Memory B cell (primary cell): ENCODE data around the gene RBM18.
A peak's percentile ranks its signal among the peaks of the same experiment; 100 is the strongest.

Source experiments
- ATAC-seq: fragments of 150-1000 bp; cut with Tn5 transposase; 2 replicates; pipeline ENCODE4 v1.10.0; 2021; ENCODE audit warnings: low read depth, mild to moderate bottlenecking, moderate library complexity
- DNase-seq, 2 donors: peaks; one replicate each; pipeline ENCODE4 v3.0.0; 2022; ENCODE audit warnings: low spot score in 2 of 2
- H3K27ac Mint-ChIP-seq: one replicate; pipeline ENCODE4 v1.8.0; 2022; ENCODE audit warnings: mild to moderate bottlenecking, moderate library complexity, mixed read lengths
- H3K27me3 Mint-ChIP-seq: one replicate; pipeline ENCODE4 v1.8.0; 2022; ENCODE audit warnings: mixed read lengths
- H3K36me3 Mint-ChIP-seq: one replicate; pipeline ENCODE4 v1.8.0; 2022; ENCODE audit warnings: mild to moderate bottlenecking, mixed read lengths
- H3K4me1 Mint-ChIP-seq: one replicate; pipeline ENCODE4 v1.8.0; 2022; ENCODE audit warnings: mixed read lengths
- H3K4me3 Mint-ChIP-seq: one replicate; pipeline ENCODE4 v1.8.0; 2022; ENCODE audit warnings: mild to moderate bottlenecking, moderate library complexity, mixed read lengths
- H3K9me3 Mint-ChIP-seq: one replicate; pipeline ENCODE4 v1.8.0; 2022; ENCODE audit warnings: mixed read lengths

The RBM18 gene

DNA sequence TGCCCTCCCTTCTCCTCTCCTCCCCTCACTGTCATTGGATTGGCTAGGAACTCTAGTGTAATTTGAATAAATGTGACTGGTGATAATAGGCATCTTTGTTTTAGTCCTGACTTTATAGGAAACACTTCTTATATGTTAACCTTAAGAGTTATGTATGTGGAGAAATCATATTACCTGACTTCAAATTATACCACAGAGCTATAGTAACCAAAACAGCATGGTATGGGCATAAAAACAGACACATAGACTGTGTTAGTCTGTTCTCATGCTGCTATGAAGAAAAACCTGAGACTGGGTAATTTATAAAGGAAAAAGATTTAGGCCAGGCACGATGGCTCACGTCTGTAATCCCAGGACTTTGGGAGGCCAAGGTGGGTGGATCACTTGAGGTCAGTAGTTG, 9.4 kb upstream of the RBM18 start:
- ATAC-seq (no peak), DNase-seq (no peak)
- peaks cover 26% of the 10 kb centered on the region for H3K36me3 Mint-ChIP-seq
- no peak overlapping the region for H3K4me3 Mint-ChIP-seq
- no peak overlapping the region for H3K27ac Mint-ChIP-seq
- H3K9me3 Mint-ChIP-seq: peaks cover 3% of the 10 kb centered on the region
- peaks cover 15% of the 10 kb centered on the region for H3K4me1 Mint-ChIP-seq
- H3K27me3 Mint-ChIP-seq: no peaks in the 10 kb centered on the region

DNA sequence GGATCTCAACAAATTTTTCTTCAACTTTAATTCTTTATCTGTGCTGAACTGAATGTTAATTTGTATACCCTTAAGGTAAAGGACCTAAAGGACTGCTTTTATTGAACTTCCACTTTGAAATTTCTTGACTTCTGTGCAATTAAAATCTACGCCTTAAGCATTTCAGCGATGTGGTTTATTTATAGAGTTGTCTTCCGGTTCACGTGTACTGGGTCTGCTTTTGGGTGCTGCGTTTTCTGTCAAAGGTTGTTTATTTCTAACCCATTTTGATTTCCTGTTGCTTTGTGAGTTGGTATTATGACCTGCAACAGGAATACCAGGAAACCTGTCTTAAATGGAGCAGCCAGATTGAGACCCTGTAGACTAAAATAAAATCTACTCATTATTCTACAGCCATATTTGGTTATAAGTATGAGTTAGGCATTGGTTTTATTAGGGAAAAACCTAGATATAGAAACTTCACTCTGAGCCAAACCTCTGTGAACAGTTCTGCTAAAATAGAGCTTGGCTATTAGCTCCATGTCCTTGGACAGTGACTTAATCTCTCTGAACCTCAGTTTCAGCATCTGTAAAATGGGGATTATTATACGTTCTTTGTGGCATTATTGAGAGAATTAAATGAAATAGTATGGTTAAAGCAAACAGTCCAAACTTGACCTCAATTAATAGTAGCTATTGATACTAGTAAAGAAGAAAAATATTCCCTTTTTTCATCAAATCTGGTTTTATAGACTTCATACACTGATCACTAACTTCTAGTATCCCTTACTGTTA, 3.6 kb upstream of the RBM18 start:
- no peak for DNase-seq
- Mint-ChIP-seq H3K27me3 (no peaks in the 10 kb centered on the region), H3K36me3 (peaks cover 11% of the 10 kb centered on the region), H3K9me3 (no peaks in the 10 kb centered on the region), H3K4me3 (peak overlapping the region; percentile 25), H3K4me1 (peaks cover 28% of the 10 kb centered on the region), H3K27ac (peak overlapping the region; percentile 62)
- no peak for ATAC-seq

DNA sequence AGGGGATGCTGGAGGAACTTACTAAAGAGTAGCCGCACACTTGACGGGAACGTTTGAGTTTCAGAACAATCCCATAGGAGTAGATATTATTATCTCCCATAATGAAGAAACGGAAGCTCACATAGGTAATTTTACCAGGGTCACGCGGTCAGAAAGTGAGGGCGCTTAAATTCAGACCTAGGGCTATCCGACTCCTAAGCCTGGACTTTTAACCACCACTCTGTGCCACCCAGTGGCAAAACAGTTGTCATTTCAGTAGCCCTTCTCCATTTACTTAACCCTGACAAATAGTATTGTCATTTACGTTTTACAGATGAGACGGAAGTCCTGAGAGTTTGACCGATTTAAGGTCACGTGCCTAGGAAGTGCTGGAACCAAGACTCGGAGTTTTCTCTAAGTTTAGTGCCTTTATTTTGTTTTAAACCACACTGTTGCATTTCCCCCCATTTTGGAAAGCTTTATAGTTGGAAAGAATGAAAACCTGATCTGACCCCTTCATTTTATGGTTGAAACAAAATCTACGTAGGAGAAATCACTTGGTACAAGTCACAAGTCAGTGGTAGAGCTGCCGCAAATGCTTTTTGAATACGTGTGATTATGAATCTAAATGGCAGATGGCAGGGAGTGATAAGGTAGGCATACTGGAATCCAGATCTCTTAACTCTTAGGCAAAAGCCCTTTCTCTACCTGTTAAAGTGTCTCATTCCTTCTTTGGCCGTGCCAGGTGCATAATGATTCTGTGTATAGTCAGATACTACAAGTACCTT, 692 bp upstream of the RBM18 start:
- Mint-ChIP-seq H3K4me3 (peak overlapping the region; percentile 99), H3K4me1 (peaks cover 28% of the 10 kb centered on the region), H3K9me3 (no peaks in the 10 kb centered on the region), H3K27ac (peak overlapping the region; percentile 98), H3K27me3 (no peaks in the 10 kb centered on the region), H3K36me3 (peaks cover 2% of the 10 kb centered on the region)
- ATAC-seq (peak; percentile 56), DNase-seq (peak; percentile 12 to 27)

DNA sequence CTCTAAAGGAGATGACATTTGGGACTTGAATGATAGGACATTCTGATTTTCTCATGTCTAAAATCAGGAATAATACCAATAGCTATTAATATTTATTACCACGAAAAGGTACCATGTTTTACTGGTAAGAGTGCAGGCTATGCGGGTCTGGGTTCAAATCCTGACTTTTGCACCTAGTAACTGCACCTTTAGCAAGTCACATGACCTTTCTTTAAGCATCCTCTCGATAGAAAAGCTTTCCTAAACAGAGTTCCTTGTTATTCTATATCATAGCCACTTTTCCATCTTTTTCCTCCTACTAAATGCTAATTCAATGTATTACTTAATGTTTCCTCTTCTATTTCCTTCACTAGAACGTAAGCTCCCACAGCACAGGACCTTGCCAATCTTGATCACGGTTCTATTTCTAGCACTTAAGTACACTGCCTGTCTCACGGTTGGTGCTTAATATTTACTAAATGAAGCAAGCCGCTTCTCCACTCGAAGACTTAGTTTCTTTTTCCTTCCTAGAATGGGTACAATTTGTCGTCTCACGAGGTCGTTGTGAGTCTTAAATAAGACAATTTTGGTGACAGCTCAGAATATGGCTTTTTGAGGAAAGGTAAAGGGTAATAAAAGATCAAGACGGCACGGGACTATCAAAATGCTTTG, 816 bp downstream of the RBM18 start:
- Mint-ChIP-seq H3K27me3 (no peaks in the 10 kb centered on the region), H3K4me3 (peak overlapping the region; percentile 99), H3K36me3 (peaks cover 8% of the 10 kb centered on the region), H3K4me1 (peaks cover 28% of the 10 kb centered on the region), H3K27ac (peak overlapping the region; percentile 98), H3K9me3 (no peaks in the 10 kb centered on the region)
- DNase-seq: no peak
- ATAC-seq: no peak

DNA sequence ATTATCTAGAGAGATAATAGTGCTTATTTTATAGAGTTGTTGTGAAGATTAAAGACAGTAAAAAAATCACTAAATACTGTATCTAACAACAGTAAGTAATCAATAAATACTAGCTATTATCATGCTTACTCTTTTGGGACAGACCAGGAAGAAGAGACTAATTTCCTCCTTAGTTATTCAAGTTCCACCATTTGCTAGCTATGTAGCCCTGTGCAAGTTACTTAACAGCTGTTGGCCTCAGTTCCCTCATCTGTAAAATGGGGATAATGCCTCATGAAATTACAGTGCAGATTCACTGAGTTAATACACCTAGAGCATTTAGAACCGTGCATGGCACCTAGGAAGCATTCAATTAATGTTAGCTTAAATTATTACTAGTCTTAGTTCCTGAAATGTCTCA, 2.6 kb downstream of the RBM18 start:
- Mint-ChIP-seq H3K4me3 (no peak overlapping the region), H3K27ac (no peak overlapping the region)
- ATAC-seq: no peak

DNA sequence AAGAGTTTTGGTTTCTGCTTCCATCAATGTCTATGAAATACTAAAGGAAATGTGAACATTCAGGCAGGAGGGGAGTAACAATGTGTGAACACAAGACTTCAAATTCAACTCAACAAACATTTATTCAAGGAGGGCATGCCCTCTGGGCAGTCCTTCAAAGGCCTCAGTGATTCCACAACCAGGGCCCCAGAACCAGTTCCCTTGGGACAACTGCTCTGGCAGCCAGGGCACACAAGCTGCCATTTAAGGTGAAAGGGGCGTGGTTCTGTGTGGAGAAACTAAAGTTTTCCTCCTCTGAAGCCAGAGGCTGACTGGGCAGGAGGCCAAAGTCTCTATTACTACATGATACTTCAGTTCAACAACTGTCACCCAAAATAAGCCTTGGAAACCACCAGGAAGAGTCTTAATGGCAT, 3.2 kb downstream of the RBM18 start:
- peaks cover 24% of the 10 kb centered on the region for H3K4me1 Mint-ChIP-seq
- peak overlapping the region; percentile 35 for H3K27ac Mint-ChIP-seq
- DNase-seq: no peak
- no peaks in the 10 kb centered on the region for H3K9me3 Mint-ChIP-seq
- H3K36me3 Mint-ChIP-seq: peaks cover 14% of the 10 kb centered on the region
- no peaks in the 10 kb centered on the region for H3K27me3 Mint-ChIP-seq
- no peak for ATAC-seq
- no peak overlapping the region for H3K4me3 Mint-ChIP-seq

More for the DNA sequence above, 2.6 kb downstream of the RBM18 start:
- H3K9me3 Mint-ChIP-seq: no peaks in the 10 kb centered on the region
- no peak for DNase-seq
- H3K27me3 Mint-ChIP-seq: no peaks in the 10 kb centered on the region
- H3K36me3 Mint-ChIP-seq: peaks cover 14% of the 10 kb centered on the region
- peaks cover 24% of the 10 kb centered on the region for H3K4me1 Mint-ChIP-seq

DNA sequence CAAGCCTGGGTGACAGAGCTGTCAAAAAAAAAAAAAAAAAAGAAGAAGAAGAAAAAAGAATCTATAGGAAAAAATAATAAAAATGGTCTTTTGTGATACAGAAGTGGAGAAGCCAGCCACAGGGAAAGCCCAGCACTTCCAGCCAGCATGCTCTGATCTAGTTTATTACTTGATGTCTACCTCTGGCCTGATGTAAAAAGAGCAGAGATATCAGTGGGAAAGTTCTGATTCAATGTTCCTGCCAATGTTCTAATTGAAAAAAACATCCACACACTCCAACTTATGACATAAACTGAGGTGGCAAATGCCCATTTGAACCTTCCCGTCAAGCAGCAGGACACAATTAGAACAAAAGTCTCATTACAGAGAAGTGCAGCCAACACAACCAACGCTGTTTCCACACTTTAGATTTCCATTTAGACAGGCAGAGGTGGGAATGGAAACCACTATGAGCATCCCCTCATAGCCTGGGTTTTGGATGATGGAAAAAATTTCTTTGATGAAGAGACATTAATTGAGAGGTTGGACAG, 5.7 kb downstream of the RBM18 start:
- DNase-seq (no peak), ATAC-seq (no peak)
- Mint-ChIP-seq H3K36me3 (peaks cover 24% of the 10 kb centered on the region), H3K4me3 (no peak overlapping the region), H3K27ac (peak overlapping the region; percentile 49), H3K9me3 (no peaks in the 10 kb centered on the region), H3K4me1 (peaks cover 17% of the 10 kb centered on the region), H3K27me3 (no peaks in the 10 kb centered on the region)

DNA sequence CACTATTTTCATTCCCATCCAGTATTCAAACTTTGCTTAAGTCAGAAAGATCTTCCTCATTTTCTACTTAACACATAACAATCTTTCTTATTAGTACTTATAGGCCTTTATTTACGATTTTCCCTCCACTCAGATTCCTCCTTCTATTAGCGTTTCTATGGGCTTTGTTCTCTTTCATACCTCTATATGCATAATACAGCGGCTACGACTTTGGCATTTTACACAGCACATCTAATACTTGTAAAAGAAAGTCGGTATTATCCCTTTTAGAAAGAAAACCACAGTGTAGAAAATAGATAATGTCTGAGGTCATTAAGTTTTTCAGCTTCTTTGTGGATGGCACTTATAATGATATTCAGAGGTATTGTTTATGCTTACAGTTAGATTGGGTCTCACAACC, 8.4 kb downstream of the RBM18 start:
- Mint-ChIP-seq H3K27me3 (no peaks in the 10 kb centered on the region), H3K27ac (no peak overlapping the region), H3K4me3 (no peak overlapping the region), H3K4me1 (peaks cover 7% of the 10 kb centered on the region), H3K36me3 (peaks cover 35% of the 10 kb centered on the region), H3K9me3 (no peaks in the 10 kb centered on the region)
- ATAC-seq (no peak), DNase-seq (no peak)

DNA sequence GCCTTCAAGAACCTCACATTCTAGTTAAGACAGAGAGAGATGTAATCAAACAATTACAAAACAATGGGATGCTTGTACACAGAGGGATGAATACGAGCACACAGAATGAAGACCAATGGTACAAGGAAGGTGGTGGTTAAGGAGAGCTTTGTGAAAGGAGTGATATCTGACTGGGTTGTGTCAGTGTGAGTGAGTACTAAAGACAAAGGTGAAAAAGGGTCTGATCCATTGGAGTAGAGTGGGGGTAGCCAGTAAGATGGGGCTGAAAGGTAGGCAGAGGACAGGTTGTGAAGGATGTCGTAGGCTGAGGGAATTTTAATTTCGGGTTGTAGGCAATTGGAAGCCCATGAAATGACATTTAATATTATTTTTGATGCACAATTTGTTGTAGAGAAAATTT, 9.9 kb downstream of the RBM18 start:
- Mint-ChIP-seq H3K36me3 (peaks cover 41% of the 10 kb centered on the region), H3K4me3 (no peak overlapping the region), H3K9me3 (no peaks in the 10 kb centered on the region), H3K4me1 (peaks cover 7% of the 10 kb centered on the region), H3K27me3 (no peaks in the 10 kb centered on the region), H3K27ac (no peak overlapping the region)
- ATAC-seq (no peak), DNase-seq (no peak)

DNA sequence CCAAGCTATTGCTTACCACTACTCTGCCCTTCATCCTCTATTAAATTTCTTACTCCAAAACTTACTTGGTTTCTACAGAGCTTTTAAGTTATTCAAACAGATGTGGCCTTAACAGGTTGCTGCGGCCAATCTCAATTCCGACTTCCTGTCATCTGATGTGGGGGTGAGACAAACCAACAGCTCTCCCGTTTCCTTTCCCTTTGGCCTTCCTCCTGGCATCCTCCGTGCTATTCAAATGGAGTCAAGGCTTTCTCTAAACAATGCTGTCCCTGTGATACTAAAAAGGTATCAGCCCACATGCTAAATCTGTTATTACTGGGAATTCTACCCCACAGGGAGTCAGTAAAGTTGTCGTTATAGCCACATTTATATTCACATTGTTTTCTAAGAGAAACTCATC, 11.8 kb downstream of the RBM18 start:
- no peak overlapping the region for H3K27ac Mint-ChIP-seq
- no peak overlapping the region for H3K4me3 Mint-ChIP-seq
- ATAC-seq (no peak), DNase-seq (no peak)
- no peaks in the 10 kb centered on the region for H3K9me3 Mint-ChIP-seq
- H3K27me3 Mint-ChIP-seq: no peaks in the 10 kb centered on the region
- peaks cover 33% of the 10 kb centered on the region for H3K36me3 Mint-ChIP-seq
- H3K4me1 Mint-ChIP-seq: peaks cover 7% of the 10 kb centered on the region

DNA sequence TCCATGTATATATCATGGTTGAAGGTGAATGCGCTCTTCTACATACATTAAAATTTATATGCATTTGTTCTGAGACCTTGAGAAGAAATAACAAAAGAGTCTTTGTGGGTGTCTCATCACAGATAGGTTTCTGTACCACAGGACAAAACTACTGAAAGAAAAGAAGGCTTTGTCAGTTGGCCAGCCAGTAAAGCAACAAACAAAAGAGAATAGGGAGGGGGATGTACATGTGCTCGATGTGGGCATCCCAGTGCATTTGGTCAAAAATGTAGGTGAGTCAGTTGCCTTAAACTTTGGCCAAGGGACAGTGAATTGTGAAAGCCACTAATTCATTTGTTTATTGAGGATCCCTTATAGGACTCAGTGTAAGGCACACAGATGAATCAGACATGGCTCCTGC, 13.3 kb downstream of the RBM18 start:
- ATAC-seq (no peak), DNase-seq (no peak)
- no peaks in the 10 kb centered on the region for H3K27me3 Mint-ChIP-seq
- H3K27ac Mint-ChIP-seq: no peak overlapping the region
- H3K36me3 Mint-ChIP-seq: peaks cover 39% of the 10 kb centered on the region
- H3K4me1 Mint-ChIP-seq: peaks cover 7% of the 10 kb centered on the region
- H3K9me3 Mint-ChIP-seq: no peaks in the 10 kb centered on the region
- H3K4me3 Mint-ChIP-seq: no peak overlapping the region

DNA sequence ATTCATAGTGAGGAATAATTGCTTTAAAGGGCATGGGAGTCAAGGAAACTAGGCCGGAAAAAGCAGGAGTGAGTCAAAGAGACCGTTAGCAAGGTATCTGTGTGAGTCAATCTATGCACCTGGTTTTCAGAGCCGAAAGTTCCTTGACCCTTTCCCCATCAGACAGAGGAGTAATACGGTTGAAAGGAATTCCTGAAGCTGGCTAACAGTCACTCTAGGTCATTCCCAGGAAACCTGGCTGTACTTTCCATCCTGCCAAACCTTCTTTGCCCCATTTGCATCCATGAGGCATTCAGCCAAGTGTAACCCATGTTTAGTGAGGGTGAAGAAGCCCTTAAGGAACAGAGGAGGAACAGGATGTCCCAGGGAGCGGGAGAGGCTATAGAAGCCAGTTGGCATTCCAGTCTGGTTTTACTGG, 16.2 kb downstream of the RBM18 start:
- H3K27ac Mint-ChIP-seq: no peak overlapping the region
- no peaks in the 10 kb centered on the region for H3K9me3 Mint-ChIP-seq
- ATAC-seq (no peak), DNase-seq (no peak)
- H3K27me3 Mint-ChIP-seq: no peaks in the 10 kb centered on the region
- peaks cover 44% of the 10 kb centered on the region for H3K36me3 Mint-ChIP-seq
- no peaks in the 10 kb centered on the region for H3K4me1 Mint-ChIP-seq
- H3K4me3 Mint-ChIP-seq: no peak overlapping the region

DNA sequence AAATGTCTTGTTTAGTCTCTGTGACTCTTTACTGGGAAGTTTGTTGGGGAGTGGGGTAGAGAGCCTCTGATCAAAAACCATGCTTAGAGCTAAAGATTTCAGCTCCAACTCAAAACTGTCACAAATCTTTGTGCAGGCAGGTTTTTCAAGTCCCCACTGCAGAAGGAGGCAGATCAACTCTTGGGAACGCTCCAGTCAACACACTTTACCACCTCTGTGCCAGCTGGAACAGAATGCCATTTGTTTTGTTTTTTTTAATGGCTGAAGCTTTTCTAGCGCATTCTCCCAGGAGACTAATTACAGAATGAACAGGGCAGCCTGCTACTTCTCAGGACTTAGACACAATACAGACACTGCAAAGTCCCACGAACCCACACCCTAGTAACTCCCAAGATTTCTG, 18.0 kb downstream of the RBM18 start:
- H3K27me3 Mint-ChIP-seq: no peaks in the 10 kb centered on the region
- H3K36me3 Mint-ChIP-seq: peaks cover 40% of the 10 kb centered on the region
- no peaks in the 10 kb centered on the region for H3K4me1 Mint-ChIP-seq
- no peak overlapping the region for H3K4me3 Mint-ChIP-seq
- no peaks in the 10 kb centered on the region for H3K9me3 Mint-ChIP-seq
- no peak for ATAC-seq
- DNase-seq: no peak
- H3K27ac Mint-ChIP-seq: no peak overlapping the region

DNA sequence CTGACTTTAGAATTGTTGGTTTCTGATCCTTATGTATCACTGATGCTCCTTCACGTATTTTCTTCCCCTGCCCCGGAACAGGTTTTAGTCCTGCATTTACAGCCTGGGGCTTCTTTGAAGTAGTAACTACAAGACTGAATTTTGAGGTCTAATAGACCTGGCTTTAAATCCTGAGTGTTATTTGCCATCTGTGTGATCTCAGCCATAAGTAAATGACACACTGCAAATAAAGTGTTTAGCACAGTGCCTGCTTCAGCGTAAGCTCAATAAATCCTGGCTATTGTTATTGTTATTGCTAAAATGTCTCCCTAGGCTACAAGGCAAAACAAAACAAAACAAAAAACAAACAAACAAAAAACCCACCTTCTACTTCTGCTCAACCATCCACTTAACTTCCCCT, 20.3 kb downstream of the RBM18 start:
- no peak for ATAC-seq
- H3K27me3 Mint-ChIP-seq: no peaks in the 10 kb centered on the region
- H3K36me3 Mint-ChIP-seq: peaks cover 40% of the 10 kb centered on the region
- no peaks in the 10 kb centered on the region for H3K4me1 Mint-ChIP-seq
- no peak for DNase-seq
- no peak overlapping the region for H3K4me3 Mint-ChIP-seq
- H3K9me3 Mint-ChIP-seq: no peaks in the 10 kb centered on the region
- peak overlapping the region; percentile 4 for H3K27ac Mint-ChIP-seq
